Keratinocyte (primary cell): ENCODE data around the gene CNOT4. TPM values are rescaled to one million over a fixed set of nuclear protein-coding genes. Genes with fewer than 3 reads are reported as not detected.

Experiments
- DNase-seq: peaks from one replicate; pipeline ENCODE4 v3.0.0-alpha.2; 2011; ENCODE audit warnings: low read depth, missing footprints, low spot score
- FAIRE-seq: peaks from 2 replicates; lab custom pipeline; 2011; peaks lifted over from hg19 to GRCh38; lab: Jason Lieb, UNC
- H2AFZ ChIP-seq: 2 replicates; pipeline ENCODE4 v1.6.0; 2012; ENCODE audit warnings: low read length, control low read depth, inconsistent platforms; ENCODE audit not compliant: control insufficient read depth
- H3K27ac ChIP-seq: 2 replicates; pipeline ENCODE4 v1.5.1; 2011; ENCODE audit warnings: low read length; ENCODE audit not compliant: control insufficient read depth, insufficient read depth
- H3K27me3 ChIP-seq: 3 replicates; pipeline ENCODE4 v1.6.0; 2011; ENCODE audit warnings: low read length; ENCODE audit not compliant: control insufficient read depth, insufficient read depth; ENCODE audit errors: extremely low read depth
- H3K36me3 ChIP-seq, 2 experiments: 2 replicates in 1 of 2; 3 replicates in 1 of 2; pipeline ENCODE4 v1.5.1; 2011; ENCODE audit warnings: low read length in 2 of 2, mild to moderate bottlenecking in 1 of 2; ENCODE audit not compliant: control insufficient read depth in 2 of 2, insufficient read depth in 2 of 2; ENCODE audit errors: extremely low read depth in 1 of 2
- H3K4me1 ChIP-seq: 3 replicates; pipeline ENCODE4 v1.5.1; 2011; ENCODE audit warnings: low read length; ENCODE audit not compliant: control insufficient read depth, insufficient read depth; ENCODE audit errors: extremely low read depth
- H3K4me2 ChIP-seq: 3 replicates; pipeline ENCODE4 v1.6.0; 2011; ENCODE audit warnings: low read depth, low read length; ENCODE audit not compliant: control insufficient read depth, insufficient read depth; ENCODE audit errors: extremely low read depth
- H3K4me3 ChIP-seq, 3 experiments: fragments of 200-600 bp in 1 of 3; sonication (generic) in 1 of 3; 2 replicates in 2 of 3; 3 replicates in 1 of 3; pipeline ENCODE4 v1.5.1; 2011 to 2016; ENCODE audit warnings: low read length in 3 of 3, mild to moderate bottlenecking in 3 of 3, control low read depth in 2 of 3, inconsistent platforms in 1 of 3, low read depth in 1 of 3, mixed read lengths in 1 of 3, mixed run types in 1 of 3, moderate library complexity in 1 of 3; ENCODE audit not compliant: control insufficient read depth in 2 of 3, insufficient read depth in 2 of 3; ENCODE audit errors: extremely low read depth in 1 of 3
- H3K79me2 ChIP-seq: 2 replicates; pipeline ENCODE4 v1.6.0; 2012; ENCODE audit warnings: low read length; ENCODE audit not compliant: control insufficient read depth, insufficient read depth
- H3K9ac ChIP-seq: 3 replicates; pipeline ENCODE4 v1.6.0; 2011; ENCODE audit warnings: low read length; ENCODE audit not compliant: control insufficient read depth, insufficient read depth; ENCODE audit errors: extremely low read depth
- H3K9me1 ChIP-seq: 3 replicates; pipeline ENCODE4 v1.6.0; 2011; ENCODE audit warnings: low read length; ENCODE audit not compliant: control insufficient read depth, insufficient read depth; ENCODE audit errors: extremely low read depth
- H3K9me3 ChIP-seq: 2 replicates; pipeline ENCODE4 v1.5.1; 2012; ENCODE audit warnings: low read depth, low read length; ENCODE audit not compliant: control insufficient read depth
- H4K20me1 ChIP-seq: 3 replicates; pipeline ENCODE4 v1.6.0; 2011; ENCODE audit warnings: low read length; ENCODE audit not compliant: control insufficient read depth, insufficient read depth; ENCODE audit errors: extremely low read depth
- EZH2 ChIP-seq: IDR thresholded peaks from one replicate; pipeline ENCODE4 v1.6.1; 2012; ENCODE audit warnings: inconsistent platforms, mild to moderate bottlenecking, low read length, moderate library complexity
- dilution Hi-C: fragments of 300-500 bp; cut with MboI; formaldehyde crosslinking; loops from one replicate; pipeline ENCODE4 v1.7.0; 2020; ENCODE audit warnings: low sequenced_read_pairs; ENCODE audit not compliant: extremely low pct_ligation_motif_present
- polyA plus RNA-seq, 5 experiments: library from polyadenylated mRNA; depleted of rRNA in 3 of 5; stranded (reverse) in 3 of 5; stranded (forward) in 1 of 5; unstranded in 1 of 5; fragments of >200 nt; gene quantifications; 1 replicate in 1 of 5; 2 replicates in 3 of 5; 3 replicates in 1 of 5; pipeline versions ENCODE4 v1.2.1 to v1.2.3, GENCODE V29; 2011 to 2012; ENCODE audit warnings: missing spikeins in 2 of 5, low read depth in 1 of 5, low replicate concordance in 1 of 5
- TF ChIP-seq, protein P1 (sequence below), 3 experiments: IDR thresholded peaks in 1 of 3; conservative IDR thresholded peaks in 1 of 3; optimal IDR thresholded peaks in 1 of 3; 2 replicates in 2 of 3; 3 replicates in 1 of 3; pipeline versions ENCODE3 to v1.5.1; 2011; ENCODE audit warnings: low read length in 3 of 3, mild to moderate bottlenecking in 3 of 3, moderate library complexity in 2 of 3, control low read depth in 1 of 3, inconsistent platforms in 1 of 3; ENCODE audit not compliant: insufficient read depth in 2 of 3; ENCODE audit errors: extremely low read depth in 1 of 3

The CNOT4 gene
- polyA plus RNA-seq, 1 donor (not counting 4 experiments of a cell fraction or from before 2014, with no cell fraction given), result 11.4 TPM

DNA sequence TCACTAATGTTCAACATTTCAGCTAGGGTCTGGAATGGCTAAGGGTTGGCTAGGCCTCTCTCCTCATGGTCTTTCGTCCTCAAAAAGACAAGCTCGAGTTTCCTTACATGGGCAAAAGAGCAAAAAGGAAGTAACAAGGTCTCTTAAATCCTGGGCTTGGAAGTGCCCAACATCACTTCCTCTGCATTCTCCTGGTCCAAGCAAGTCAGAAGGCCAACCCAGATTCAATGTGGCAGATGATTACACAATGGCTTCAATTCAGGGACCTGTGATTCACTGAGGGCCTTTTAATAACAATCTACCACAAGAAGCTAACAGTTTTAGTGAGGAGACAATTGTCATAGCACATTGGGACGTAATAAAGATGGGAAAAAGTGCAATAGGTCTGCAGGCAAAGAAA, 43.4 kb upstream of the CNOT4 start:
- H4K20me1 ChIP-seq, result no peaks in the 10 kb centered on the region
- H3K36me3 ChIP-seq, result no peaks in the 10 kb centered on the region
- no peak for TF ChIP-seq EZH2
- TF ChIP-seq, protein P1, sequence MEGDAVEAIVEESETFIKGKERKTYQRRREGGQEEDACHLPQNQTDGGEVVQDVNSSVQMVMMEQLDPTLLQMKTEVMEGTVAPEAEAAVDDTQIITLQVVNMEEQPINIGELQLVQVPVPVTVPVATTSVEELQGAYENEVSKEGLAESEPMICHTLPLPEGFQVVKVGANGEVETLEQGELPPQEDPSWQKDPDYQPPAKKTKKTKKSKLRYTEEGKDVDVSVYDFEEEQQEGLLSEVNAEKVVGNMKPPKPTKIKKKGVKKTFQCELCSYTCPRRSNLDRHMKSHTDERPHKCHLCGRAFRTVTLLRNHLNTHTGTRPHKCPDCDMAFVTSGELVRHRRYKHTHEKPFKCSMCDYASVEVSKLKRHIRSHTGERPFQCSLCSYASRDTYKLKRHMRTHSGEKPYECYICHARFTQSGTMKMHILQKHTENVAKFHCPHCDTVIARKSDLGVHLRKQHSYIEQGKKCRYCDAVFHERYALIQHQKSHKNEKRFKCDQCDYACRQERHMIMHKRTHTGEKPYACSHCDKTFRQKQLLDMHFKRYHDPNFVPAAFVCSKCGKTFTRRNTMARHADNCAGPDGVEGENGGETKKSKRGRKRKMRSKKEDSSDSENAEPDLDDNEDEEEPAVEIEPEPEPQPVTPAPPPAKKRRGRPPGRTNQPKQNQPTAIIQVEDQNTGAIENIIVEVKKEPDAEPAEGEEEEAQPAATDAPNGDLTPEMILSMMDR (optimal IDR thresholded peaks at IDR 0.05 in 1 of 3, IDR thresholded peaks at IDR 0.05 in 1 of 3, conservative IDR thresholded peaks at IDR 0.05 in 1 of 3; ENCODE audit: extremely low read depth in 1 of 3, insufficient read depth in 2 of 3, low read length in 3 of 3), result no peak
- no peak overlapping the region for H2AFZ ChIP-seq
- H3K27ac ChIP-seq, result no peak overlapping the region
- H3K27me3 ChIP-seq, result no peaks in the 10 kb centered on the region
- FAIRE-seq, result no peak
- DNase-seq, result no peak
- H3K9me1 ChIP-seq, result no peaks in the 10 kb centered on the region
- no peaks in the 10 kb centered on the region for H3K4me1 ChIP-seq
- dilution Hi-C loops, result no loop called here
- H3K4me2 ChIP-seq, result no peak overlapping the region
- H3K9me3 ChIP-seq, result no peaks in the 10 kb centered on the region
- peaks cover 7% of the 10 kb centered on the region for H3K79me2 ChIP-seq
- H3K9ac ChIP-seq, result no peak overlapping the region
- H3K4me3 ChIP-seq, result no peak overlapping the region

DNA sequence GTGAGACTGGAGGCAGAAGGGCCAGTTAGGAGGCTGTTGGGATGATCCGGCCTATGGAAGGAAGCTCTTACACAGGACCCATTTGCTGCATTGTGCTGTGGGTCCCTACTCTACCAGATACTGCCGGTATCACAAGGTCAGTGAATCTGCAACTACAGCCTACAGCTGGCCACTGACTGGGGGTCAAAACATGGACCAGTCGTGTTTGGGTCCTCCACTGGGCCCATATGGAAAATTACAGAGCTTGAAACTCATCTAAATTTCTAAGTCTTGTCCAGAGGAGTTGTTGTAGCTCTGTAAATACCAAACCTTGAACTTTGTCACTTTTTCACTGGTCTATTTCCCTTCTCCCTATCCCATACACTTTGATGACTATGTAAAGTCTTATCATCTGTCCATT, 42.2 kb upstream of the CNOT4 start:
- FAIRE-seq (no peak), DNase-seq (no peak)
- Histone ChIP-seq H3K9ac (no peak overlapping the region), H3K9me3 (no peaks in the 10 kb centered on the region), H3K9me1 (no peaks in the 10 kb centered on the region), H4K20me1 (no peaks in the 10 kb centered on the region), H3K4me3 (no peak overlapping the region), H3K27me3 (no peaks in the 10 kb centered on the region), H3K4me2 (no peak overlapping the region), H3K36me3 (no peaks in the 10 kb centered on the region), H2AFZ (no peak overlapping the region), H3K27ac (no peak overlapping the region), H3K4me1 (no peaks in the 10 kb centered on the region), H3K79me2 (no peaks in the 10 kb centered on the region)
- dilution Hi-C loops, result no loop called here
- TF ChIP-seq EZH2, result no peak
- TF ChIP-seq, protein P1 (optimal IDR thresholded peaks at IDR 0.05 in 1 of 3, IDR thresholded peaks at IDR 0.05 in 1 of 3, conservative IDR thresholded peaks at IDR 0.05 in 1 of 3; ENCODE audit: extremely low read depth in 1 of 3, insufficient read depth in 2 of 3, low read length in 3 of 3), result no peak
